ENCODE data around the gene GFOD1. TPM values are rescaled to one million over a fixed set of nuclear protein-coding genes. Genes with fewer than 3 reads are reported as not detected.
A peak's percentile ranks its signal among the peaks of the same experiment; 100 is the strongest.

The GFOD1 gene
- total RNA-seq, 1 donor from 2014 or later: 2.0 TPM

GRCh38 chr6:13423252-13423651 is 64.1 kb downstream of the GFOD1 start:
- H3K36me3 Mint-ChIP-seq (ENCODE audit: low read depth): no peaks in the 10 kb centered on the region
- no peak for TF ChIP-seq CTCF (IDR thresholded peaks at IDR 0.05)
- no peak overlapping the region for H3K4me3 Mint-ChIP-seq (ENCODE audit: unreplicated experiment)
- peak overlapping the region; percentile 93 for H3K27ac Mint-ChIP-seq (ENCODE audit: unreplicated experiment)
- DNase-seq (ENCODE audit: low spot score): no peak
- H3K9me3 Mint-ChIP-seq (ENCODE audit: low read depth): no peaks in the 10 kb centered on the region
- no peaks in the 10 kb centered on the region for H3K27me3 Mint-ChIP-seq (ENCODE audit: low read depth)
- peaks cover 63% of the 10 kb centered on the region for H3K4me1 Mint-ChIP-seq (ENCODE audit: low read depth)

GRCh38 chr6:13422681-13423221 is 64.6 kb downstream of the GFOD1 start:
- no peak for TF ChIP-seq CTCF (IDR thresholded peaks at IDR 0.05)
- peak overlapping the region; percentile 93 for H3K27ac Mint-ChIP-seq (ENCODE audit: unreplicated experiment)
- H3K27me3 Mint-ChIP-seq (ENCODE audit: low read depth): no peaks in the 10 kb centered on the region
- peak overlapping the region; percentile 51 for H3K4me3 Mint-ChIP-seq (ENCODE audit: unreplicated experiment)
- no peaks in the 10 kb centered on the region for H3K36me3 Mint-ChIP-seq (ENCODE audit: low read depth)
- H3K4me1 Mint-ChIP-seq (ENCODE audit: low read depth): peaks cover 63% of the 10 kb centered on the region
- DNase-seq (ENCODE audit: low spot score): no peak
- no peaks in the 10 kb centered on the region for H3K9me3 Mint-ChIP-seq (ENCODE audit: low read depth)

GRCh38 chr6:13421425-13422059 is 65.9 kb downstream of the GFOD1 start:
- Mint-ChIP-seq H3K9me3 (ENCODE audit: low read depth) (no peaks in the 10 kb centered on the region), H3K27ac (ENCODE audit: unreplicated experiment) (peak overlapping the region; percentile 93), H3K36me3 (ENCODE audit: low read depth) (no peaks in the 10 kb centered on the region), H3K27me3 (ENCODE audit: low read depth) (no peaks in the 10 kb centered on the region), H3K4me3 (ENCODE audit: unreplicated experiment) (no peak overlapping the region), H3K4me1 (ENCODE audit: low read depth) (peaks cover 63% of the 10 kb centered on the region)
- no peak for TF ChIP-seq CTCF (IDR thresholded peaks at IDR 0.05)
- no peak for DNase-seq (ENCODE audit: low spot score)

- Mint-ChIP-seq H3K4me1 (ENCODE audit: low read depth) (peaks cover 54% of the 10 kb centered on the region), H3K4me3 (ENCODE audit: unreplicated experiment) (no peak overlapping the region), H3K27ac (ENCODE audit: unreplicated experiment) (no peak overlapping the region), H3K36me3 (ENCODE audit: low read depth) (no peaks in the 10 kb centered on the region), H3K27me3 (ENCODE audit: low read depth) (no peaks in the 10 kb centered on the region), H3K9me3 (ENCODE audit: low read depth) (no peaks in the 10 kb centered on the region)
- DNase-seq (ENCODE audit: low spot score): no peak
- TF ChIP-seq CTCF (IDR thresholded peaks at IDR 0.05): no peak
Observed at GRCh38 chr6:13420269-13420668, 67.1 kb downstream of the GFOD1 start.

GRCh38 chr6:13419422-13420195 is 67.8 kb downstream of the GFOD1 start:
- Mint-ChIP-seq H3K27ac (ENCODE audit: unreplicated experiment) (no peak overlapping the region), H3K4me3 (ENCODE audit: unreplicated experiment) (no peak overlapping the region), H3K4me1 (ENCODE audit: low read depth) (peaks cover 50% of the 10 kb centered on the region), H3K36me3 (ENCODE audit: low read depth) (no peaks in the 10 kb centered on the region), H3K27me3 (ENCODE audit: low read depth) (no peaks in the 10 kb centered on the region), H3K9me3 (ENCODE audit: low read depth) (no peaks in the 10 kb centered on the region)
- no peak for TF ChIP-seq CTCF (IDR thresholded peaks at IDR 0.05)
- DNase-seq (ENCODE audit: low spot score): no peak

Data from chondrocyte (in vitro differentiated cells).